GM12878 (cell line): ENCODE measurements around the gene SEMA5A.

Experiments
- CTCF ChIP-seq, 3 experiments: IDR thresholded peaks in 2 of 3; conservative IDR thresholded peaks in 1 of 3; 2 replicates each; pipeline ENCODE4 v1.5.1; 2011; ENCODE audit warnings: low read depth in 3 of 3, low read length in 3 of 3, mild to moderate bottlenecking in 3 of 3, control low read depth in 2 of 3, moderate library complexity in 2 of 3, inconsistent platforms in 1 of 3, mixed read lengths in 1 of 3; ENCODE audit not compliant: control insufficient read depth in 2 of 3, insufficient read depth in 1 of 3; ENCODE audit errors: extremely low read depth in 1 of 3
- E2F8 ChIP-seq: fragments of 450-650 bp; IDR thresholded peaks from 2 replicates; pipeline ENCODE4 v1.6.1; 2018; ENCODE audit warnings: mild to moderate bottlenecking, low read depth, moderate library complexity; ENCODE audit not compliant: partially characterized antibody
- POLR2AphosphoS5 ChIP-seq: IDR thresholded peaks from 2 replicates; pipeline ENCODE4 v1.6.1; 2011; ENCODE audit warnings: mild to moderate bottlenecking, low read length, inconsistent platforms
- USF1 ChIP-seq: IDR thresholded peaks from 2 replicates; pipeline ENCODE4 v1.6.1; 2011; ENCODE audit warnings: borderline replicate concordance, low read depth, mild to moderate bottlenecking, moderate library complexity, mixed read lengths, low read length; ENCODE audit not compliant: insufficient read depth; ENCODE audit errors: extremely low read length
- ZBTB40 ChIP-seq: fragments of 450-650 bp; IDR thresholded peaks from 2 replicates; pipeline ENCODE4 v1.6.1; 2016; ENCODE audit warnings: mild to moderate bottlenecking, moderate library complexity, borderline replicate concordance

- no peak for TF ChIP-seq POLR2AphosphoS5
- TF ChIP-seq CTCF (IDR thresholded peaks at IDR 0.05 in 2 of 3, conservative IDR thresholded peaks at IDR 0.05 in 1 of 3; ENCODE audit: control insufficient read depth in 2 of 3, extremely low read depth in 1 of 3, insufficient read depth in 1 of 3, low read depth in 3 of 3, low read length in 3 of 3), result no peak
- no peak for TF ChIP-seq ZBTB40
- no peak for TF ChIP-seq E2F8
- TF ChIP-seq USF1, result no peak
Measured at GRCh38 chr5:9386945-9387344, 158.9 kb downstream of the SEMA5A start.
